Epithelial cell of proximal tubule (primary cell): ENCODE results near the gene IQSEC1. TPM values are rescaled to one million over a fixed set of nuclear protein-coding genes. Genes with fewer than 3 reads are reported as not detected.

Experiments used
- DNase-seq: peaks from one replicate; pipeline ENCODE4 v3.0.0-alpha.2; 2011; ENCODE audit warnings: low read depth
- H3K4me3 ChIP-seq: 2 replicates; pipeline ENCODE4 v1.5.1; 2011; ENCODE audit warnings: low read depth, mild to moderate bottlenecking, low read length
- total RNA-seq: library from RNA; depleted of rRNA; stranded (reverse); fragments of >200 nt; gene quantifications from 2 replicates; pipeline ENCODE4 v1.2.3, GENCODE V29; 2015
- TF ChIP-seq, protein P1 (sequence below): conservative IDR thresholded peaks from 2 replicates; pipeline ENCODE4 v1.5.1; 2012; ENCODE audit warnings: low read depth, mild to moderate bottlenecking, low read length

The IQSEC1 gene
- total RNA-seq, 1 donor from 2014 or later, result 8.8 TPM

DNA sequence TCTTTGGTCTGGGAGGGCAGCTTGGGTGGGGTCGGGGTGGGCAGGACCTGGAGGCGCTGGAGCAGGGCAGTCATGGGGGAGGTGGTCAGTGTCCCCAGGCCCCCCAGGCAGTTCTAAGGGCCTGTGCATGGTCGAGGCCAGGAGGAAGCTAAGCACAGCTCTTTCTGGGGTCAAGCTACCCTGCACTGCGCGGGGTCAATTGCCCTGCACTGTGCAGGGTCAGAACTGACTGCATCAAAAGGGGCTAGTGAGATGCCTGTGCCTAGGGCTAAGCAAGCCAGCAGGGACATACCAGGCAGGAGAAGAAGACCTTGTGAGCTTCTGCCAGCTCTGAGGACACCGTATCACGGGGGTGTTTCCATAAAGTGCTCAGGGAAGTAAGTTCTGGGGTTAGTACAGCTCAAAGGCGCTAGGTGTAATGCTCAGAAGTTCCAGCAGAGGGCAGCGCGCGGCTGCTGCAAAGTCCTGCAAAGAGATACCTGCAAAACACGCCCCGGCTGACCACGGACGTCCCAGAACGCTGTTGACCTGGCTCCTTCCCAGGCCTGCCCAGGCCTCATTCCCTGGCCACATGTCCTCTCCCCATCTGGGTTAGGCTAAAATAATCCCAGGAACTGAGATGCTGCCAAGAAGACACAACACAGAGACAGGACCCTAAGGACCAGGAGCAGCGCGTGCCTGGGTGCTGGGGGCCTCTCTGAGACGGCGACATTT, 18.8 kb upstream of the IQSEC1 start:
- DNase-seq, result no peak
- TF ChIP-seq, protein P1, sequence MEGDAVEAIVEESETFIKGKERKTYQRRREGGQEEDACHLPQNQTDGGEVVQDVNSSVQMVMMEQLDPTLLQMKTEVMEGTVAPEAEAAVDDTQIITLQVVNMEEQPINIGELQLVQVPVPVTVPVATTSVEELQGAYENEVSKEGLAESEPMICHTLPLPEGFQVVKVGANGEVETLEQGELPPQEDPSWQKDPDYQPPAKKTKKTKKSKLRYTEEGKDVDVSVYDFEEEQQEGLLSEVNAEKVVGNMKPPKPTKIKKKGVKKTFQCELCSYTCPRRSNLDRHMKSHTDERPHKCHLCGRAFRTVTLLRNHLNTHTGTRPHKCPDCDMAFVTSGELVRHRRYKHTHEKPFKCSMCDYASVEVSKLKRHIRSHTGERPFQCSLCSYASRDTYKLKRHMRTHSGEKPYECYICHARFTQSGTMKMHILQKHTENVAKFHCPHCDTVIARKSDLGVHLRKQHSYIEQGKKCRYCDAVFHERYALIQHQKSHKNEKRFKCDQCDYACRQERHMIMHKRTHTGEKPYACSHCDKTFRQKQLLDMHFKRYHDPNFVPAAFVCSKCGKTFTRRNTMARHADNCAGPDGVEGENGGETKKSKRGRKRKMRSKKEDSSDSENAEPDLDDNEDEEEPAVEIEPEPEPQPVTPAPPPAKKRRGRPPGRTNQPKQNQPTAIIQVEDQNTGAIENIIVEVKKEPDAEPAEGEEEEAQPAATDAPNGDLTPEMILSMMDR, result peak; percentile 88
- H3K4me3 ChIP-seq, result no peak overlapping the region

DNA sequence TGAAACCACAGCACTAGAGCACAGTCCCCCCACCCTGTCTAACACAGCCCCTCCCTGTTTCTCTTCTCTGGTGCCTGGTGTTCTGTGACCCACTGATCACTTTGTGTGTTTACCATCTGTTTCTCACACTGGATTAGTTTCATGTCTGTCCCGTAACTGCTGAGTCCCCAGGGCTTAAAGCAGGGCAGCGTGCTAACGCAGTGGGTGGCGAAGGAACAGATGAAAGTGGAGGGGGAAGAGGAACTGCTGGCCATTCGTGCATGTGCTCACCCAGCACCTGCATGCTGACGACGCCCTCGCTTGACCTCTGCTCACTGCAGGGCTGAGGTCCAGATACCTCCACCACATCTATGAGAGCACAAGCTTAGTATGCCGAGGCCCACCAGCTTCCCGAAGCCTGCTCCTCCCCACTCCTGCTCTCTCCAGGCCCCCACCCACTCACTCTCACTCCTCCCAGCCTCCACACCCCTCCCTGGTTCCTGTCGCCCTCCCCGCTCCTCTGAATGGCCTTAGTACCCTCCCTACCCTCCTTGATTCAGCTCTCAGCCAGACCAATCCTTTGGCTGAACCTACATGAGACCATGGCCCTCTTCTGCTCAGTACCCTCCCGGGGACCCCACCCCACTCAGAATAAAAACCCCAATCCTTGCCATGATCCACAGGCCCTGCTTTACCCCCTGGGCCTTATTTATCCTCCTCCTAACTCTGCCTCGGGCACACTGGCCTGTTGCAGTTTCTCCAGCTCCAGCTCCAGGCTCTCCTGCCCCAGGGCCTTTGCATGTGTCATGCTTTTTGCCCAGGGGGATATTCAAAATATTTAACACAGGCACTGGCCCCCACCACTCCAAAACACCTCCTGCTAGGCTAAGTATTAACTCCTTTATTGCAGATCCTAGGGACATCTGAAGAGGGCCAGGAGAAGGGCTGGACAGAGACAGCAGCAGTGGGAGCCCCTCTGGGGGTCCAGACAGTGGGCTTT, 15.1 kb upstream of the IQSEC1 start:
- TF ChIP-seq, protein P1, result no peak
- no peak for DNase-seq
- H3K4me3 ChIP-seq, result no peak overlapping the region

DNA sequence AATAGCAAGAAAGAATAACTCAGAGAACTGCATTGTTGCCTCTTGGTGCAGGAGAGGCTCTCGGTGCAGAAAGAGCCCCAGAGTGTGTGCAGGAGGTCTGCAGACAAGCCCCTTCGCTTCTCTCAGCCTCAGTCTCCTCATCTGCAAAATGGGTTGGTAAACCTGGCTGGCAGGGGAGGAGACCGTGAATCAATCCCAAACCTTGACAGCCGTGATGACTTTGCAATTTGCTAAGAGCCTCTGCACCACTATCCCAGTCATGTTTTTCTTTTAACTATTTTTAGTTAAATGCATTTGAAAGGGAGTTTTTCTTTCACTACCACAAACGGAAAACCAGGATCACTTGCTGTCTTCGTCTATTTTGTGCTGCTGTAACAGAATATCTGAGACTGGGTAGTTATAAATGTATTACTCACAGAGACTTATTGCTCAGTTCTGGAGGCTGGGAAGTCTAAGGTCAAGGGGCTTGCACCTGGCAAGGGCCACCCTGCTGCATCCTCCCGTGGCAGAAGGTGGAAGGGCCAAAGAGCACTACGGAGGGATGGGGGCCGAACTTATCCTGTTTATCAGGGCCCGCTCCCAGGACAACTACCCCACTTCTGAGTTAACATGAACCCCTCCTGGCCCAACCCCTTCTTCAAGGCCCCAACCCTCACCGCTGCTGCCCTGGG, 14.2 kb upstream of the IQSEC1 start:
- H3K4me3 ChIP-seq, result no peak overlapping the region
- DNase-seq, result no peak
- TF ChIP-seq, protein P1, result no peak

DNA sequence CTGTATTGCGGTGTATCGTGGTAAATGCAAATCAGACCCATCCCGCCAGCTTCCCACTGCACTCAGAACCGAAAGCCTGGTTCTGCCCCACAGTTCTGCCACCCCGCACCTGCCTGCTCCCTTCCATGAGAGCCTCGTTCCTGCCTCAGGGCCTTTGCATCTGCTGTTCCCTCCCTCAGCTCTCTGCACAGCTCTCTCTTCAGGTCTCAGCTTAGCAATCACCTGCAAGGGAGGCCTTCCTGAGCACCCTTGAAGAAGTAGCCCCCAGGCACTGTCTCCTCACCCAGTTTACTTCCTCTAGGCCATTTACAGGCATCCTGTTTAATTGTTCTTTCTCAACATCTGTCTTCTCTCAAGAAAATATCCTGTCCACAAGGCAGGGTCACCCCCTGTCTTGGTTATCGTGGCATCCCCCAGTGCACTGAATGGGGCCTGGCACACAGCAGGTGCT, 13.3 kb upstream of the IQSEC1 start:
- TF ChIP-seq, protein P1, result no peak
- no peak for DNase-seq

DNA sequence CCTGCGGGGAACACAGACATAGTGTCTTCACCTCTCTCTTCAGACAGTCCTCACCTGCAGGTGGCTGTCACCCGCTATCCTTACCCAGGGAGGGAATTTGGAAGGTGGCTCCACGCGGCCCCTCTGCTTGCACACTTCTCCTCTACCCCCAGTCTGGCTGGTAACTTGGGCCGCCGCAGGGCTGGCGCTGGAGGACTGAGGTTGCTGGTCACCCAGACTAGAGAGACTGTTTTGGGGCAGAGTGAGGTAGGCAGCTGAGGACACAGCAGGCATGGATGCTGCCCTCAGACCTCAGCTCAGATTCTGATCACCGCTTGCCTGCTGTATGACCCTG, 12.6 kb upstream of the IQSEC1 start:
- DNase-seq, result no peak
- no peak overlapping the region for H3K4me3 ChIP-seq
- TF ChIP-seq, protein P1, result no peak

More for the DNA sequence above, 13.3 kb upstream of the IQSEC1 start:
- H3K4me3 ChIP-seq, result no peak overlapping the region

DNA sequence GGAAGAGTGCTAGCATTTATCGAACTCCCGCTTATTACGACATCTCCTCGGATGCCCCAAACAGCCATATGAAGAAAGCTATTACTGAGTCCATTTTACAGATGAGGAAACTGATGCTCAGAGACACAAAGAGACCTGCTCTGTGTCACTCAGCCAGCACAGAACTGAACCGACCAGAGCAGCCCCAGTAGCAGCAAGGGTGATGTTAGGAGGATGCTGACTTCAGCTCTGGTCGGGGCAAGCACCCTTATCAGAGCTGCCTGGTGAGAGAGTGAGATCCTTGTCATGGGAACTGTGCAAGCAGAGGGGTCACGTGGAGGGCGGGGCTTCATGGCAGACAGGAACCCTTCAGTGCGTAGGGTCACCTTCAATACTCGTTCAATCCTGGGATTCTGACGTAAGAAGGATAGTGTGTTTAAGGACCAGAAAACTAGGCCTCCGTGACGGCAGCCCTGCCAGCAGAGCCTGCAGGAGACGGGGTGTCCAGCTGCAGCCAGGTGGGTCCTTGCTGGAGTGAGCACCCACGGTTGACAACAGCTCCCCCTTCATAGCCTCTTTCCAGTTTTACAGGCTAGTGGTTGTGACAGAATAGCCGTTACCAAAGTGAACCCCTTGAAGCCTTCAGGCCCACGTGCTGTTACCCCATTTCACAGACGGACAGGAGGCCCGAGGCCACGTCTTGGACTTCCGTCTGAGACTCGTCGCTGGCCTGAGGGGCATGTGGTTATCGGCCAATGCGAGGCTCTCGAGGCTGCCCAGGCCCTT, 12.0 kb upstream of the IQSEC1 start:
- no peak overlapping the region for H3K4me3 ChIP-seq
- no peak for DNase-seq

More for the DNA sequence above, 12.0 kb upstream of the IQSEC1 start:
- TF ChIP-seq, protein P1, result no peak
